GM12801 (cell line): ENCODE results near the gene BRD1.

Experiments used
- CTCF ChIP-seq: IDR thresholded peaks from one replicate; pipeline ENCODE4 v1.5.1; 2011; ENCODE audit warnings: control low read depth; ENCODE audit not compliant: insufficient read length; ENCODE audit errors: extremely low read depth

BRD1 gene

GRCh38 chr22:49785841-49786471, 41.7 kb downstream of the BRD1 start:
- TF ChIP-seq CTCF = no peak

GRCh38 chr22:49785046-49785521, 42.6 kb downstream of the BRD1 start:
- no peak for TF ChIP-seq CTCF

GRCh38 chr22:49784630-49784971, 43.1 kb downstream of the BRD1 start:
- TF ChIP-seq CTCF = no peak

GRCh38 chr22:49783926-49784629, 43.6 kb downstream of the BRD1 start:
- TF ChIP-seq CTCF = no peak

- no peak for TF ChIP-seq CTCF
Observed at GRCh38 chr22:49783036-49783746, 44.5 kb downstream of the BRD1 start.

GRCh38 chr22:49781289-49781782, 46.3 kb downstream of the BRD1 start:
- TF ChIP-seq CTCF = no peak

GRCh38 chr22:49780698-49781288, 46.9 kb downstream of the BRD1 start:
- no peak for TF ChIP-seq CTCF
